GM18870 (cell line): ENCODE measurements around the gene EML1.

Experiments
- ATAC-seq: cut with Tn5 transposase; IDR thresholded peaks from one replicate; pipeline ENCODE4 v1.9.1; 2021; ENCODE audit warnings: moderate library complexity; ENCODE audit not compliant: unreplicated experiment

EML1 gene

GRCh38 chr14:99803106-99803775 lies 10.0 kb downstream of the EML1 start:
- ATAC-seq: no peak

DNA sequence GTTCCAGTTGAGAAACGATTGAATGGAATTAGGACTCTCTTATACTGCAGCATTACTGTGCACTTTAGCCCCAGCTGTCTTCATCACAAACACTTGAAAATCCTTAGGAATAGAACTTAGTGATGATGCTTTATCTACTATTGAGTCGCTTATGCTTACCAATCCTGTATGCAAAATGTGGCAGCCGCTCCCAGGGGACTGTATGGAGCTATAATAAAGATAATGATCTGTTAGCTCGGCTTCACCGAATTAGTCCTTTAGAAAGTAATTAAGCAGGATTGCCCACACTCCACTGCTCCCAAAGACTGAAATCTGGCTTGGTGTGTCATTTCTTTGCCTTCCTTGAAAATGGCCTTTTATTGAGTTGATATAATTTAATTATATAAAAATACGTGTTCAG lies 10.6 kb downstream of the EML1 start:
- ATAC-seq: no peak

GRCh38 chr14:99805757-99806439 lies 12.7 kb downstream of the EML1 start:
- no peak for ATAC-seq

DNA sequence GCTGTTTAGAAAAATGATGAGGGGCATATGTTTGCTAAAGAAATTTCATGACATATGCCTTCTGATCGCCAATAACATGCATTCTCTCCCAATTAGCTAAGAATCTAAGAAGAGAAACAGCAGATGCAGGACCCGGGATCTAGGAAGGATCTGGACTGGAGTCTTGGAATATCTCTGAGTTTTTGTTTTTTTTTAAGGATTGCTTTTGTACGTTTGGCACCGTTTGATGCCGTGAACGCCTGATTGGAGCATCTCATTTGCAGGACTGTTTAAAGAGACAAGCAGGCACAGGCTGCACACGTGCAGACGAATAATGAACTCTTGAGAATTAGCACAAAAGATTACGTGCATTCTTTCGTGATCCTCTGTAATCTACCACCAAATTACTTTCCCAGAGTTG lies 13.6 kb downstream of the EML1 start:
- no peak for ATAC-seq

GRCh38 chr14:99807413-99808153 lies 14.4 kb downstream of the EML1 start:
- ATAC-seq: no peak

DNA sequence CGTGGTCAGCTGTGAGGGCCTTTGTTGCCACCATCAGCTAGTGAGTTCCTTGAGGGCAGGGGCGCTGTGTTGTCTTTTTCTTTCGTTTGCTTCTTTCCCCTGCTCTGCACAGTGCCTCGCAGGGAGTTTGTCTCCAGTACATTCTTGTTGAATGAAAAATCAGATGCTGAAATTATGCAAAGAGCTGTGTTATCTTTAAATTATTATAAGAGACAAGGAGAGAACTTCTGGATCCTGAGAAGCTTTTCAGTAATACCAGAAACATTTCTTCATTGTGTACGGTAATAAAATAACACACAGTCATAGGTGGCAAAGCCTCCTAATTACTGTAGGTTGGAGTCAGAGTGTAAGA lies 14.9 kb downstream of the EML1 start:
- ATAC-seq: no peak

- no peak for ATAC-seq
These were observed 15.3 kb downstream of the EML1 start for GRCh38 chr14:99808515-99808914.

DNA sequence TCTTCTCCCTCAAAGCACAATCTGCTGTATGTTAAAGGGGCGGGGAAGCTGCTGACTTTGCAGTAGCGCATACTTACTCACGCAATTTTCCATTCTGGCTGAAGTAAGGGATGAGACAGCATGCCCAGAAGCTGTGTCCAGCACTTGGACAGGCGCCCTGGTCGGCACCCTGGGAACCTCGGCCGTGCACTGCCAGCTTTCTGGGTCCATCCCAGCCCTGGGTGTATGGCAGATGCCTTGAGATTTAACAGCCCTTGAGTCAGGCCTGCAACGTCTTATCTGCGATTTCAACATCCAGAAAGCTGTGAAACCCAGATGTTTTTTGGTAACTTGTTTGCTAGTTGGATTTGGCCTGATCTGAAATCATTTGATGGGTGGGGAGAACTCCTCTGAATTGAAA lies 16.1 kb downstream of the EML1 start:
- no peak for ATAC-seq

DNA sequence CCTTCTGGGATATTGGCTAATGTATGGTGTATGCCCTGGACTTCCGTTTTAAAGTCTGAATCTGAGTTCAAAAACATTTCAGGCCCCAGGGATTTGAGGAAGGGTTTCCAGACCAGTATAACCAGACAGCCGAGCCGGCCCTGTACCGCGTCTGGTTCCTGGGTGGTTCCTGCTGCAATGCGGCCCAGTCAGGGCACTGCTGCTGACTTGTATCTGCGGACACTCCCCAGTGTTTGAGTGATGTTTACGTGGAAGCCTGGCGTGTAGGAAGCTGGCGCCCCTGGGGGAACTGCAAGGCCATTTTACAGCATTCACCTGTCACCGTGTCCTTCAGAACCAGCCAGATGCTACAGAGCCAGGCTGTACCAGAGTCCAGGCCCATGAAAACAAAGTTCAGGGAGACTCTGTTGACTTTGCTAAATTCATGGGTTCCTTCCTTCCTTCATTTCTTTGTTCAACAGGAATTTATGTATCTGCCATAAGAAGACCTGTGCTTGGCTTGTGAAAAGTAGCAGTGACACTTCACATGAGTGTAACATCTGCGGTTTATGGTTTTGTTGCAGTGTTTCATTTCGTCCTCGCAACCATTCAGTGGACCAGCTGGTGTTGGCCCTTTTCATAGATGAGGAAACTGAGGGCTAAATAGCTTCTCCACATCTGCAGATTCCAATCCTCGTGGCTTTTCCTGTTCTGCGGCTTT lies 16.8 kb downstream of the EML1 start:
- no peak for ATAC-seq

DNA sequence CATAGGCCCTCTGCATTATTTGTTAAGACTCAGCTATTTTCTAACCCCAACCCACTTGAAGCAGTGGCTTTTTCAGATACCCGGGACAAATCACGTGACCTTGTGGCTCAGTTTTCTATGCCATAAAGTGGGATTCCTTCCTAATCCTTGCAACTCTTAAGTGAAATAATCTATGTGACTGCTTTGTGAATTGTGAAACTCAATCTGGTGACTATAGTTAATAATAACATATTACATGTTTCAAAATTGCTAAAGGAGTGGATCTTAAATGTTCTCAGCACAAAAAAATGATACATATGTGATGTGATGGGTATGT lies 17.3 kb downstream of the EML1 start:
- ATAC-seq: no peak

GRCh38 chr14:99812096-99812750 lies 19.0 kb downstream of the EML1 start:
- no peak for ATAC-seq

DNA sequence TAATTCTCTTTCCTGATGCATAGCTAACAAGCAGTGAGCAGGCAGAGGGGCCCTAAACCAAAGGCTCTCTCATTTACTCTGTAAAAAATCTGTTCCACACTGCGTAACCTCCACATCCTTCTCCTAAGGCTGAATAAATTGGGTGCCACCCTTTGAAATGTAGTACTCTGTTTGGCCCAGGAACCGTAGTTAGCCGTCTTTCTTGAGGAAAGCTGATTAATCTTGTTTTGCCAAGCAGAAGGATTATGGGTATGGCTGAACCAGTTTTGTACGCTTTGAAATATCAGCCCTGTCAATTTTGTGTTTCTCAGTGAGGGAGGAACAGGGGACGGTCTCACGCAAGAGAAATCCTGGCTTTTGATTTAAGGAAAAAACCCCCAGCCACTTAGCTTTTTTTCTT lies 19.7 kb downstream of the EML1 start:
- no peak for ATAC-seq

DNA sequence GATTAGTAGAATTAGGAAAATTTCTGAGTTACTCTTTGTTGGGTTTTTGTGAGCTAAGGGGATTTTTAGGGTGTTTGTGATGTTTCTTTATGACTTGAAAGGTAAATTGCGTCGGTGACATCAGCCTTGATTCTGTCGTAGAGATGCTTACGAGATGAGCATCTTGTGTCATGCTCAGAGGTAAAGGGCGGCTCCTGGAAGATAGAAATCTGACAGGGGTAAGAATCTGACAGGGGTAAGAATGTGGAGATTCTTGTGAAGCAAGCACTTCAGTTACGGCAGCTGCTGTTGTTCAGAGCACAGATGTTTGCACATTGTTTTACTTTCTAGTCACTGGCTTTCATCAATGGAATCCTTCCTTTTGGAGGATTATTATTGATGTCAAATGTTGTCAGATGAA lies 22.5 kb downstream of the EML1 start:
- no peak for ATAC-seq

DNA sequence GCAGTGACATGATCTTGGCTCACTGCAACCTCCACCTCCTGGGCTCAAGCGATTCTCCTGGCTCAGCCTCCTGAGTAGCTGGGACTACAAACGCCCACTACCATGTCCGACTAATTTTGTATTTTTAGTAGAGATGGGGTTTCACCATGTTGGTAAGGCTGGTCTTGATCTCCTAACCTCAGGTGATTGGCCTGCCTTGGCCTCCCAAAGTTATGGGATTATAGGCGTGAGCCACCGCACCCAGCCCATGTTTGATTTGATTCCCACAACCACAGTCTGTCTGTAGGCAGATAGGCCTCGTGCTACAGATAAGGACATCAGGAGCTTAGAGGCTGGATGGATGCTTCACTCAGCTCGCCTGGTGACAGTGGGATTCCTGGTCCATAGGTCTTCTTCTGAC lies 23.0 kb downstream of the EML1 start:
- no peak for ATAC-seq

DNA sequence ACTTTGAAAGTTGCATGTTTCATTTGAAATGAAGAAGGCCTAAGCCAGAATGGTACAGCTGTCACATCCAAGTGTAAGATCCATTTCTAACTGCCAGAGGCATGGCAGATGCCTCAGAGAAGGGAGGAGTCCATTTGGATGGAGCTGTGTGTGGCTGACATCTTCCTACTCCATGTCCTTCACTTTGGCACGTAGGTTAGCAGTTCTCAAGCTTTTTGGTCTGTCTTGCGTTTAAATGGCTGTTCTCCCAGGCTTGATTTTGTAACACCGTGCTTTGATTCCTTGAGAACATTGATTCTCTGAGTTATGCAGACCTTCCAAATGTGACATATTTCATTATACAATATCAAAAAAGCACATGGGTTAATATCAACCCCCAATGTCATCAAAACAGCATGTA lies 23.4 kb downstream of the EML1 start:
- no peak for ATAC-seq

DNA sequence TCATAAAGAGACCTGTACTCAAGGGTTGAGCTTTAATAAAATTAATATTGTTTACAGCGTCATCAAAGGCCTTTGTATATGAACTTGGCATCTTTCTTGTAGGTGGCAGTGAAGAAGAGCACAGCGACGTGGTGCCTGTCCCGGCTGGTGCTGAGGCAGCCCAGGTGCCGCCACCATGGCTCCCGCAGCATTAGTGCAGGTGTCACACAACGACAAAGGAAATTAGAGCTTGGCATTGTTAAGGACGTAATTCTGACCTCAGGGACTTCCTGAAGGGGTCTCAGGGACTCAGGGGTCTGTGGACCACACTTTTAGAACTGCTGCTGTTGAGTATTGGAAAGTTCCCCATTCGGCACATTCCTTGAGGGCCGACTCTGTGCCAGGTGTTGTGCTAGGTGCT lies 24.1 kb downstream of the EML1 start:
- ATAC-seq: no peak

- no peak for ATAC-seq
These were observed 25.4 kb downstream of the EML1 start for GRCh38 chr14:99818503-99819036.

DNA sequence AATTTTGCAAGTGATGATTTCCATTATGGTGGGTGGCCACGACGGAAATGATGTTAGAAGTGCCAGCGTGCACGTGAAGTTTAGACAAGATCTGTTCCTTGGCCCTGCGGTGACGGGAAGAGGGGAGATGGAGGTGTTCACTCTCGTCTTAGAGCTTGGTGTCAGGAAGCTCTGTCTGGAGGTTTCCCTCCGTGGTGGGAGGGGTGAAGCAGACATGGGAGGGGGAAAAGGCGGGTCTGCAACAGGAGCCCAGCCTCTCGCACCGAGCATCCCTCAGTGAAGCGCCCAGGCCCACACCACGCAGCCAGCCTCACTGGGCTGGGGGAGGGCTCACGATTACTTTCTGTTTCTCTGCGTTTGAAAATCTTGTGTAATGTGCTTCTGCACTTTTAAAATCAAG lies 26.3 kb downstream of the EML1 start:
- ATAC-seq: no peak

GRCh38 chr14:99820702-99821331 lies 27.6 kb downstream of the EML1 start:
- ATAC-seq: no peak
